ENCODE data around the gene GLYATL2. TPM values are rescaled to one million over a fixed set of nuclear protein-coding genes. Genes with fewer than 3 reads are reported as not detected.

GLYATL2 gene
- total RNA-seq, 4 donors from 2014 or later, result 3.3 TPM; not detected in 3

- TF ChIP-seq POLR2A (IDR thresholded peaks at IDR 0.05) (no peak), EP300 (IDR thresholded peaks at IDR 0.05) (no peak), CTCF (IDR thresholded peaks at IDR 0.05) (no peak)
- no peaks in the 10 kb centered on the region for H3K27me3 ChIP-seq
- peaks cover 0 to 15% (median 0%) of the 10 kb centered on the region in 4 donors for H3K9me3 ChIP-seq
- no peak overlapping the region for H3K27ac ChIP-seq
- H3K4me3 ChIP-seq, result no peak overlapping the region
- no peaks in the 10 kb centered on the region for H3K4me1 ChIP-seq
- H3K36me3 ChIP-seq, result no peaks in the 10 kb centered on the region
- 68 to 82% methylated on average over 20 to 31 of the region's 31 CpGs for WGBS, 2 donors
- no peak for DNase-seq (ENCODE audit: low spot score in 2 of 2)
Measured at GRCh38 chr11:58830673-58831301, 13.7 kb downstream of the GLYATL2 start.

GRCh38 chr11:58829786-58830185, 14.7 kb downstream of the GLYATL2 start:
- Histone ChIP-seq H3K27ac (no peak overlapping the region), H3K36me3 (no peaks in the 10 kb centered on the region), H3K4me3 (no peak overlapping the region), H3K9me3 (peaks cover 0 to 15% (median 0%) of the 10 kb centered on the region in 4 donors), H3K27me3 (no peaks in the 10 kb centered on the region), H3K4me1 (no peaks in the 10 kb centered on the region)
- DNase-seq (ENCODE audit: low spot score in 2 of 2), result no peak
- TF ChIP-seq POLR2A (IDR thresholded peaks at IDR 0.05) (no peak), EP300 (IDR thresholded peaks at IDR 0.05) (no peak), CTCF (IDR thresholded peaks at IDR 0.05) (no peak)

GRCh38 chr11:58813693-58814092, 30.8 kb downstream of the GLYATL2 start:
- no peaks in the 10 kb centered on the region for H3K36me3 ChIP-seq
- DNase-seq (ENCODE audit: low spot score in 2 of 2), result no peak
- H3K9me3 ChIP-seq, result peaks cover 0 to 31% (median 4%) of the 10 kb centered on the region in 4 donors
- TF ChIP-seq CTCF (IDR thresholded peaks at IDR 0.05) (no peak), POLR2A (IDR thresholded peaks at IDR 0.05) (no peak), EP300 (IDR thresholded peaks at IDR 0.05) (no peak)
- no peak overlapping the region for H3K27ac ChIP-seq
- no peaks in the 10 kb centered on the region for H3K27me3 ChIP-seq
- 70 to 71% methylated on average over 1 of the region's 1 CpG for WGBS, 2 donors
- no peak overlapping the region for H3K4me3 ChIP-seq
- no peaks in the 10 kb centered on the region for H3K4me1 ChIP-seq

GRCh38 chr11:58811499-58811898, 33.0 kb downstream of the GLYATL2 start:
- TF ChIP-seq EP300 (IDR thresholded peaks at IDR 0.05) (no peak), CTCF (IDR thresholded peaks at IDR 0.05) (no peak), POLR2A (IDR thresholded peaks at IDR 0.05) (no peak)
- WGBS, 2 donors, result 78 to 88% methylated on average over 3 of the region's 3 CpGs
- DNase-seq (ENCODE audit: low spot score in 2 of 2), result no peak
- H3K4me1 ChIP-seq, result no peaks in the 10 kb centered on the region
- no peak overlapping the region for H3K4me3 ChIP-seq
- H3K27me3 ChIP-seq, result no peaks in the 10 kb centered on the region
- H3K36me3 ChIP-seq, result no peaks in the 10 kb centered on the region
- H3K27ac ChIP-seq, result no peak overlapping the region
- peaks cover 0 to 29% (median 4%) of the 10 kb centered on the region in 4 donors for H3K9me3 ChIP-seq

GRCh38 chr11:58807343-58807742, 37.2 kb downstream of the GLYATL2 start:
- Histone ChIP-seq H3K36me3 (no peaks in the 10 kb centered on the region), H3K9me3 (no peaks in the 10 kb centered on the region), H3K27ac (no peak overlapping the region), H3K4me1 (no peaks in the 10 kb centered on the region), H3K4me3 (no peak overlapping the region), H3K27me3 (no peaks in the 10 kb centered on the region)
- 92 to 100% methylated on average over 2 of the region's 2 CpGs for WGBS, 2 donors
- DNase-seq (ENCODE audit: low spot score in 2 of 2), result no peak
- TF ChIP-seq EP300 (IDR thresholded peaks at IDR 0.05), result no peak
- no peak for TF ChIP-seq CTCF (IDR thresholded peaks at IDR 0.05)
- TF ChIP-seq POLR2A (IDR thresholded peaks at IDR 0.05), result no peak

All from tibial nerve (tissue), 4 donors.